GM21786 (cell line): Measurements from ENCODE around the gene ERCC6L2.

Experiments used
- ATAC-seq: cut with Tn5 transposase; IDR thresholded peaks from one replicate; pipeline ENCODE4 v1.9.1; 2021; ENCODE audit not compliant: unreplicated experiment

The ERCC6L2 gene

GRCh38 chr9:96015876-96016686 is 140.6 kb downstream of the ERCC6L2 start:
- ATAC-seq = peak; percentile 69
